GM23248 (cell line): ENCODE measurements around the gene SLC22A5. TPM values are rescaled to one million over a fixed set of nuclear protein-coding genes. Genes with fewer than 3 reads are reported as not detected.

Source experiments
- DNase-seq: peaks from one replicate; pipeline ENCODE4 v3.0.0-alpha.2; 2015
- H2AFZ ChIP-seq: fragments of 200-600 bp; sonication (generic); 2 replicates; pipeline ENCODE4 v1.6.1; 2016; ENCODE audit warnings: antibody characterized with exemption
- H3F3A ChIP-seq: fragments of 200-600 bp; sonication (generic); 2 replicates; pipeline ENCODE4 v1.6.1; 2016; ENCODE audit warnings: mild to moderate bottlenecking, antibody characterized with exemption, mixed run types; ENCODE audit not compliant: insufficient read depth
- H3K27ac ChIP-seq: fragments of 200-600 bp; sonication (generic); 2 replicates; pipeline ENCODE4 v1.5.1; 2016; ENCODE audit warnings: mild to moderate bottlenecking
- H3K27me3 ChIP-seq: fragments of 200-600 bp; sonication (generic); replicated peaks from 2 replicates; pipeline ENCODE4 v1.6.1; 2016; ENCODE audit warnings: mild to moderate bottlenecking; ENCODE audit not compliant: insufficient read depth
- H3K36me3 ChIP-seq: fragments of 200-600 bp; sonication (generic); 2 replicates; pipeline ENCODE4 v1.6.1; 2016; ENCODE audit warnings: low read depth, mild to moderate bottlenecking
- H3K4me1 ChIP-seq: fragments of 200-600 bp; sonication (generic); 2 replicates; pipeline ENCODE4 v1.6.1; 2016; ENCODE audit warnings: mild to moderate bottlenecking; ENCODE audit not compliant: insufficient read depth
- H3K4me2 ChIP-seq: fragments of 200-600 bp; sonication (generic); one replicate; pipeline ENCODE4 v1.6.1; 2016; ENCODE audit warnings: mild to moderate bottlenecking; ENCODE audit not compliant: unreplicated experiment
- H3K4me3 ChIP-seq: fragments of 200-600 bp; sonication (generic); 2 replicates; pipeline ENCODE4 v1.5.1; 2016; ENCODE audit warnings: mild to moderate bottlenecking
- H3K79me2 ChIP-seq: fragments of 200-600 bp; sonication (generic); 2 replicates; pipeline ENCODE4 v1.6.1; 2016; ENCODE audit warnings: mild to moderate bottlenecking; ENCODE audit not compliant: insufficient read depth
- H3K9ac ChIP-seq: fragments of 200-600 bp; sonication (generic); 2 replicates; pipeline ENCODE4 v1.6.1; 2016; ENCODE audit warnings: mild to moderate bottlenecking
- H3K9me2 ChIP-seq: fragments of 200-600 bp; sonication (generic); 2 replicates; pipeline ENCODE4 v1.6.1; 2016; ENCODE audit warnings: mixed run types, mild to moderate bottlenecking, moderate library complexity; ENCODE audit not compliant: insufficient read depth
- H3K9me3 ChIP-seq: fragments of 200-600 bp; sonication (generic); one replicate; pipeline ENCODE4 v1.6.1; 2017; ENCODE audit warnings: low read depth
- H4K20me1 ChIP-seq: fragments of 200-600 bp; sonication (generic); 2 replicates; pipeline ENCODE4 v1.6.0; 2016; ENCODE audit not compliant: insufficient read depth
- EZH2 ChIP-seq: fragments of 200-600 bp; sonication (generic); IDR thresholded peaks from 2 replicates; pipeline ENCODE4 v1.6.1; 2018; ENCODE audit warnings: antibody characterized with exemption, mild to moderate bottlenecking; ENCODE audit not compliant: insufficient read depth, poor library complexity, severe bottlenecking
- EZH2phosphoT487 ChIP-seq: fragments of 200-600 bp; sonication (generic); IDR thresholded peaks from 2 replicates; pipeline ENCODE4 v1.6.1; 2018; ENCODE audit warnings: antibody characterized with exemption, moderate library complexity, mild to moderate bottlenecking, low read depth; ENCODE audit not compliant: insufficient read depth
- WGBS, 2 experiments: methylation state at CpG; one replicate each; pipeline ENCODE4 v1.1.6; 2015 to 2017; ENCODE audit warnings: low lambda C conversion rate in 2 of 2, low coverage in 1 of 2; ENCODE audit errors: missing lambda C conversion rate in 2 of 2; 5-methylcytosine and 5-hydroxymethylcytosine counted together
- in situ Hi-C: fragments of 300-500 bp; cut with MboI; formaldehyde crosslinking; loops from 2 replicates; pipeline ENCODE4 v1.15.0; 2020
- polyA plus RNA-seq: library from polyadenylated mRNA; unstranded; fragments of >200 nt; fragmentation: Nextera tagmentation; extraction: Ambion mirVana; gene quantifications from 2 replicates; pipeline ENCODE4 v1.2.1, GENCODE V29; 2016
- total RNA-seq: library from RNA; depleted of rRNA; stranded (reverse); fragments of >200 nt; shearing (Covaris generic); gene quantifications from 2 replicates; pipeline ENCODE4 v1.2.3, GENCODE V29; 2014

Gene SLC22A5
- total and polyA plus RNA-seq, 2 experiments from 2014 or later: 1.7 to 3.0 TPM

- H2AFZ ChIP-seq: no peak overlapping the region
- H3F3A ChIP-seq: peaks cover 36% of the 10 kb centered on the region
- no peak overlapping the region for H3K27ac ChIP-seq
- H3K36me3 ChIP-seq: no peaks in the 10 kb centered on the region
- DNase-seq: no peak
- H4K20me1 ChIP-seq: no peaks in the 10 kb centered on the region
- H3K27me3 ChIP-seq: no peaks in the 10 kb centered on the region
- H3K4me2 ChIP-seq: no peak overlapping the region
- TF ChIP-seq EZH2phosphoT487 (no peak), EZH2 (no peak)
- H3K9me2 ChIP-seq: no peaks in the 10 kb centered on the region
- no peak overlapping the region for H3K4me3 ChIP-seq
- H3K4me1 ChIP-seq: peaks cover 34% of the 10 kb centered on the region
- no peaks in the 10 kb centered on the region for H3K9me3 ChIP-seq
- in situ Hi-C loops: loop anchor here (25.0 kb wide), 2 partner anchors 320 to 420 kb away; partner anchors contain the start of gene SOWAHA
- H3K79me2 ChIP-seq: no peaks in the 10 kb centered on the region
- H3K9ac ChIP-seq: no peak overlapping the region
These were observed 22.4 kb downstream of the SLC22A5 start for GRCh38 chr5:132391870-132392269.

- DNase-seq: no peak
- no peaks in the 10 kb centered on the region for H3K36me3 ChIP-seq
- no peak overlapping the region for H3K27ac ChIP-seq
- in situ Hi-C loops: loop anchor here (25.0 kb wide), 2 partner anchors 320 to 420 kb away; partner anchors contain the start of gene SOWAHA
- H3K4me2 ChIP-seq: no peak overlapping the region
- no peak overlapping the region for H2AFZ ChIP-seq
- no peak overlapping the region for H3K4me3 ChIP-seq
- no peak for TF ChIP-seq EZH2
- no peak for TF ChIP-seq EZH2phosphoT487
- H3K79me2 ChIP-seq: no peaks in the 10 kb centered on the region
- no peaks in the 10 kb centered on the region for H3K27me3 ChIP-seq
- no peaks in the 10 kb centered on the region for H4K20me1 ChIP-seq
- H3K4me1 ChIP-seq: peaks cover 28% of the 10 kb centered on the region
- WGBS, 2 experiments: 88 to 89% methylated on average over 8 of the region's 8 CpGs
- no peaks in the 10 kb centered on the region for H3K9me3 ChIP-seq
- no peaks in the 10 kb centered on the region for H3K9me2 ChIP-seq
- no peak overlapping the region for H3K9ac ChIP-seq
- peaks cover 33% of the 10 kb centered on the region for H3F3A ChIP-seq
These were observed 22.9 kb downstream of the SLC22A5 start for GRCh38 chr5:132392411-132392810.

- H3K4me2 ChIP-seq: no peak overlapping the region
- H3K4me3 ChIP-seq: no peak overlapping the region
- no peaks in the 10 kb centered on the region for H4K20me1 ChIP-seq
- TF ChIP-seq EZH2: no peak
- TF ChIP-seq EZH2phosphoT487: no peak
- H3K36me3 ChIP-seq: no peaks in the 10 kb centered on the region
- no peak overlapping the region for H3K27ac ChIP-seq
- no peak for DNase-seq
- no peak overlapping the region for H2AFZ ChIP-seq
- in situ Hi-C loops: loop anchor here (25.0 kb wide), 2 partner anchors 319 to 419 kb away; partner anchors contain the start of gene SOWAHA
- no peak overlapping the region for H3K9ac ChIP-seq
- H3K9me3 ChIP-seq: no peaks in the 10 kb centered on the region
- H3K4me1 ChIP-seq: peaks cover 20% of the 10 kb centered on the region
- no peaks in the 10 kb centered on the region for H3K79me2 ChIP-seq
- no peaks in the 10 kb centered on the region for H3K27me3 ChIP-seq
- WGBS, 2 experiments: 94% methylated on average over 6 of the region's 6 CpGs
- peaks cover 27% of the 10 kb centered on the region for H3F3A ChIP-seq
- no peaks in the 10 kb centered on the region for H3K9me2 ChIP-seq
These were observed 23.7 kb downstream of the SLC22A5 start for GRCh38 chr5:132392978-132393825.

- Histone ChIP-seq H3F3A (peaks cover 14% of the 10 kb centered on the region), H3K4me3 (no peak overlapping the region), H3K27me3 (peaks cover 9% of the 10 kb centered on the region), H3K9me3 (no peaks in the 10 kb centered on the region), H3K79me2 (no peaks in the 10 kb centered on the region), H3K4me1 (peaks cover 7% of the 10 kb centered on the region), H3K27ac (no peak overlapping the region), H2AFZ (no peak overlapping the region), H3K4me2 (no peak overlapping the region), H3K36me3 (no peaks in the 10 kb centered on the region), H4K20me1 (peaks cover 3% of the 10 kb centered on the region; the same call in 1 of the 2 replicates), H3K9me2 (no peaks in the 10 kb centered on the region), H3K9ac (no peak overlapping the region)
- 51 to 61% methylated on average over 4 of the region's 4 CpGs for WGBS, 2 experiments
- TF ChIP-seq EZH2: no peak
- no peak for TF ChIP-seq EZH2phosphoT487
- in situ Hi-C loops: loop anchor here (25.0 kb wide), 2 partner anchors 318 to 418 kb away; partner anchors contain the start of gene SOWAHA
- DNase-seq: no peak
These were observed 25.3 kb downstream of the SLC22A5 start for GRCh38 chr5:132394667-132395259.
